GM21717 (cell line): ENCODE measurements around the gene CUX1.

Experiments used
- ATAC-seq: cut with Tn5 transposase; IDR thresholded peaks from one replicate; pipeline ENCODE4 v1.9.1; 2021; ENCODE audit warnings: mild to moderate bottlenecking, moderate library complexity; ENCODE audit not compliant: unreplicated experiment

The CUX1 gene

DNA sequence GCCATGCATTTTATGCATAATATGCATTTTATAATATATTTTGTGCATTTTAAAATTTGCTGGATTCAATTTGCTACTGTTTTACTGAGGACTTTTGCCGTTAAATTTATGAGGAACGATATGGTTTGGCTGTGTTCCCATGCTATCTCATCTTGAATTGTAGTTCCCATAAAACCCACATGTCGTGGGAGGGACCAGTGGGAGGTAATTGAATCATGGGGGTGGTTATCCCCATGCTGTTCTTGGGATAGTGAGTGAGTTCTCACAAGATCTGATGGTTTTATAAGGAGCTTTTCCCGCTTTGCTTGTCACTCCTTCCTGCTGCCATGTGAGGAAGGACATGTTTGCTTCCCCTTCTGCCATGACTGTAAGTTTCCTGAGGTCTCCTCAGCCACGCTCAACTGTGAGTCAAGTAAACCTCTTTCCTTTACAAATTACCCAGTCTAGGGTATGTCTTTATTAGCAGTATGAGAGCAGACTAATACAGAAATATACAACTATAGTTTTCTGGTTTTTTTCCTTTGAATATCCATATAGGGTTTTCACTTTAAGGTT, 267.9 kb downstream of the CUX1 start:
- no peak for ATAC-seq

DNA sequence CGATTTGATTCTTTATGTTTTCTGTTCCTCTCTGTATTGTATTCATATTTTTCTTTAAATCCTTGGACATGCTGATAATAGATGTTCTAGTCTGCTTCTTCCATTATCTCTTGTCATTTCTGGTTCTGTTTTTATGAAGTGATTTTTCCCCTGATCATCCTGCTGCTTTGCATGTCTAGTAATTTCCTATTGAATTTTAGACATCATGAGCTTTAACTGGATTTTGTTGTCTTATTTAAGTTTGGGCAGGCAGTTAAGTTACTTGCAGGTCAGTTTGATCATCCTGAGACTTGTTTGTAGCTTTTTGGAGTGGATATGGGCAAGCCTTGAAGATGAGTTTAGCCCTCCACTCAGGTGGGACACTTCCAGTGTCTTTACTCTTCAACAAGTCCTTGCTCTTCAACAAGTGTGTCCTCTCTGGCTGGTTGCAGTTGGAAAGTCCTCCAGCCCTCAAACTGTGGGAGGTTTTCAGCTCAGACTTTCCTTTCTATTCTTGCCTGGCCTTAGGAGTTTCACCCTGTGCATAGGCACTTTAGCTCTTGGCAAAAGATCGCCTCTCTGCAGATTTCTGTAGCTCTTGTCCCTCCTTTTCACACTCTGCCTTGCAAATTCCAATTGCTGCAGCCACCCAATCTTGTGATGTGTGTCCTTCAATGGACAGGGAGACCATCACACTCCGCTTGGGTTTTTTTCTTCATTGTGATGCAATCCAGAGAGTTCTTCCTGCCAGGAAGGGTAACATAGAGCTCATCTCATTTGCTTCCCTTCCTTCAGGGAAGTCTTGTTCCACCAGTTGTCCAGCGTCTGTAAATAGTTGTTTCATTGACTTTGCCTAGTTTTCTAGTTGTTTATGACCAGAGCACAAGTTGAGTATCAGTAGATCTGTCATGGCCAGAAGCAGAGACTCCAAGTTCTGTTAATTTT, 272.0 kb downstream of the CUX1 start:
- ATAC-seq, result no peak

DNA sequence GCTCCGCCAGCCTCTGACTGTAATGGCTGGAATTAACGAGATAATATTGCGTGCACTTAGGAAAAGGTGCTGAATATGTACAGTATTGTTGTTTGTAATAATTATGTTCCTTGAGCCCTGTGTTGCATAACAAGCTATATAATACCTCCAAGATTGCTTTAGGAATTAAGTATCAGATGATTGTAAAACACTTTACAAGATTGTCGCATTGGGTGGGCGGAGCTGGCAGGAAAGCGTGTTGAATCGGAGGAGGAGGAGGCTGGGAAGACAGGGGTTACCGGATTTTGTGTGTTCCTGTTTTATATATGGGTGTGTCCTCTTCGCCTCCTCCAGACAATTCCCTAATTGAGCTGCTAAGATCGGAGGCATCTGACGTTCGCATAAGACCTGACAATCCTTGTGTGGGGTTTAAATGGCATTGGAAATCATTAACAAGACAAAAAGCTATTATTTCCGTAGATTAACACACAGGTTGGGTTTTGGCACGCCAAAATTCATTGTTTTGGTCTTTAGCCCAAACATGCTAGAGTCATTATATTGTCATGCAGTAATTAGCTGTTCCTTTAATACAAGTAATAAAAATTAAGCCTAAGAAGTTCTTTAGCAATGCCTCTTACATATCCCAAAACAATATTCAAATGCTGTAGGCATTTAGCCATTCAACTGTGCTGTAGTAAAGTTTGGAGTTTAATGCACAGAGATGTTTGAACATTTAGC, 276.3 kb downstream of the CUX1 start:
- ATAC-seq, result no peak

DNA sequence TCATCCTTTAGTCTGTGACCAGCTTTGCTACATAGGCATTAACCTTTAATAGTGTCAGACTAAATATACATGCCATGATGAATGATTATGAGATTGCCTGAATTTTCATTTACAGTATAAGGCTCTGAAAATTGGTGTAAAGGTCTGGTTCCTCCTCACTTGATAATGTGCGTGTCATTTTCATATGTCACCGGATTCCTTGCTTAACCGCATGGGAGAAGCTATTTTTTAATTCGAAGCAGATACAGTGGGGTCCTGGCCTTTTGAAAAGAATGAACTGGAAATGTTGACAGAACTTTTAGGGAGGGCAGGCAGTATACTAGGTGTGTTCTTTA, 276.9 kb downstream of the CUX1 start:
- no peak for ATAC-seq

DNA sequence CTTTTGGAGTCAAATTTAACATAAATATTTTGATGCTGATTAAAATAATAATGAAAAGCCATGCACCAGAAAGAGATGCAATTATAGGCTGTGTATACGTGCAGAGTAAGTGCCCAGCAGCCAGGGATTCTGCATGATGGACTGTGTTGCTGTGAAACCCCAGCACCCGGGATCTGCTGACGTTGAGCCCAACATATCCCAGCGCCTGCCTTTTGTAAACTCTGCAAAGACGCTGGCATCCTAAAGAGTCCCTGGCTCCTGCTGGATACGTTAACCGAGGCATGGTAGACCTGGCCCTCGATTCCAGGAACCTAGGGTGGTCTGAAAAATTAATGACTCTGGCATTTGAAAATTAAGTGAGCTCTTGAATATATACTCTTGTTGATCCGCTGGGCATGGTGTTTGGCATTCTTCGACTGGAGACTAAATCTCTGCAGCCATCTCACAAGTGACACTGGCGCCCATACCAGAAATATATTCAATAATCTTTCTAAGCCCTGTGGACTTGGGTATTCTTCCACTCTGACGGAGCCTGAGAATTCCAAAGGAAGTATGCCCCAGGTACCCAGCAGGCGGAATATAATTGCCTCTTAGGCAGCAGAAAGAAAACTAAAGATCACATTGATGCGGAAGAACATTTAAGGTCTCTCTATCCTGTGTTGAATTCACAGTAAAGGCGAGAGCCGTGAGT, 278.0 kb downstream of the CUX1 start:
- no peak for ATAC-seq

DNA sequence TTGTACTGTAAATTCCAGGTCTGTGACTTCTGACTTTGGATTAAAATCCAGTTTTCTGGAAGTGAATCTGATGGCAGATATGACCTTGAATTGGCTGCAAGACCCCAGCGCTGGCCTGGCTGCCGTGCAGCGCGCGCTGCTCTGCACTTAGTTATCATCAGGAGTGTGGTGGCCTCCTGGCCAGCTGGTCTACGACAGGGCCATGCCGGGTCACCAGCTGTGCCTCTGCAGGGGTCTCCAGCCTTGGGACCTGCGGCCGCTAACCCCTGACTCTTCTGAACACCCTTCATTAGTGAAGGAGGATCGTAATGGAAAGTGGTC, 278.5 kb downstream of the CUX1 start:
- ATAC-seq, result no peak

DNA sequence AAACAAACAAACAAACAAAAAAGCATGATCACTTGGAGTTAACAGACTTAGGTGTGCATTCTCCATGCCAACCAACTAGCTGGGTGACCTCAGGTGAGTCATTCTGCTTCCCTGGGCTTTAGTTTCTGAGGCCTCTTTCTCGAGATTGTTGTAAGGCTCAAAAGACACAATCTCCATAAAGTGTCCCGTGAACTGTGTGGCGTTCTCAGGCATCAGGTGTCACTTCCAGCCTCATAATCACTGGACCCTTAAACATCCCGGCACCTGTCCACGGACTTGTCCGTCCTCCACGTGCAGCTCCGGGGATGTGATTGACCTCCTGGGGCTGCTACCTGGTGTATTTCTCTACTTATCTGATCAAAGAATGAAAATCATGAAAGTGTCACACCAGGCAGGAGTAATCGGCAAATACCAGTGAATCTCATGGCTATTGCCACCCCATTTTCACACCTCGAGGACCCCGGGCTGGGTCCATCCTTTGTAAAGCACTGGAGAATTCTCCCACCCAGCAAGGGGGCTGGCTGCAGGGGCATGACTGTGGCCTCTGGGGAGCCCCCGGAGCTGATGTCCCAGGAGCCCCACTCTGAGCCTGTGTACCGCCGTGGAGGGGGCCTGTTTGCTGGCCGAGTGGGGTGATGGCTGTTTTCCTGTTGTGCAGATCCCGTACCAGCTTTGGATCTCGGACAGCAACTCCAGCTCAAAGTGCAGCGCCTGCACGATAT, 279.4 kb downstream of the CUX1 start:
- ATAC-seq, result no peak

DNA sequence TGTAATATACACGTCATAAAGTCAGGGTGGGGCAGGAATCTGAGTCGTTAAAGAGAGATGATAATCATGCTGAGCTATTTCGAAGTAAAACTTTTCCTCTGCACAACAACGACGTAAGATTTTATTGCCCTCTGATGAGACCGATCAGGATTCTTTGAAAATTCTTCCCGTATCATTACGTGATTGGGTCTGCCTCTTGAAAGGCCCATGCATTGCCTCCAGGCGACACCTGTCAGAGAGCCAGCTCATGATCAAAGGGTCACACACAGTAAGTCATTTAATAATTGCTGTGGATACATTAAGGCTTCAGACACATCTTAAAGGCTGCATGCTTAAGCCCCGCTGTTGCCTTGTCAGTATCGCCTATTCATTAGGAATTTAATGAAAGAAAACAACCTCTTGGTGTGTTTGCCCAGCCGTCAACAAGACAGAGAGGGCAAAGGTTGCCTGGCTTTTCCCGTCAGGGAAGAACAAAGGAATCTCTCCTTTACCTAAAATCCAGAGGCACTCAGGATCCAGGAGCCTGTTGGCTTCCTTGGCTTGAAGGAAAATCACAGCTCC, 280.3 kb downstream of the CUX1 start:
- ATAC-seq, result no peak

DNA sequence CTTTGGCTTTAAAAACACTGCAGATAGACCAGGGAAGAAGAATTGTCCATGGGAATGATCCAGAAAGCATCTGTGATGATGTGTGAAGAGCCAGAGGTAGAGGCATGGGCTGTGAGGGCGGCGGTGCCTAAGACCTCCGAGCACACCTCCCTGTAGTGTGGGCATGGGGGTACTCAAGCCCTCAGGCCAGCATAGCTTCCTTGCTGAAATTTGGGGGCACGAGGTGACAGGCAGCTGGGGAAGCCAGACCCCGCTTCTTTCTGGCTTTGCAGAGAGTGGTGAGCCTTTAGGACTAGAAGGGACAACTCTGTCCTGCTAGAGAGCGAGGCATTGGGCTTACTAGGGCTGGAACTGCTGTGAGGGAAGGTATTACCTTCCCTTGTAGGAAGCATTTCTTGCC, 281.6 kb downstream of the CUX1 start:
- ATAC-seq, result no peak

DNA sequence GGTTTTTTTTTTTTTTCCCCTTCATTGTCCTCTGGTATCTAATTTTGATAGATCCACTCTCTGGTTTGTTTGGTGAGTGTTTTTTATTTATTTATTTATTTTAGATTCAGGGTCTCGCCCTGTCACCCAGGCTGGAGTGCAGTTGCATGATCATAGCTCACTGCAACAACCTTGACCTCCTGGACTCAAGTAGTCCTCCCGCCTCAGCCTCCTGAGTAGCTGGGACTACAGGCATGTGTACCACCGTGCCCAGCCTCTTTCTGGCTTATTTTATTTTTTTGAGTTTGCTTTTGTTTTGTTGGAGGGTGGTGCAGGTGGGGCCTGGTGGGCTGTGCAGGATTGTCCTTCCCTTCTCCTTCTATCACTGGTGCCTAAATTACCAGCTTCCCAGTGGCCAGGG, 282.0 kb downstream of the CUX1 start:
- ATAC-seq, result no peak

DNA sequence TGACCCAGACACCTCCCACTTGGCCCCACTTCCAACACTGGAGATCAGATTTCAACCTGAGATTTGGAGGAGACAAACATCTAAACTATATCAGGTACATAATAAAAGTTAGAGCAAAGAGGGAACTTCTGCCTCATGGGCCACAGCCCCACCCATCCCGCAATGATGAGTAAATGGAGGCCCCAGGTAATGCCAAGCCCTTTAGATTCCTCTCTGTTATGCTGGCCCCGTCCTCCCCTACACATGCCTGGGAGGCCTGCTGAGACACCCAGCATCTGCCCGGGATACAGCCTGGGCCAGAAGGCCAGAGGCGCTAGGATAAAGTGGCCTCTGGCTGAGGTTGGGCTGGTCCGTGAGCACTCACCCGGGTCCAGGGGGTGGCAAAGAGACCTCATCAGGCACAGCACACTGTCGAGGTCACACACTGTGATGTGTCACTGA, 283.7 kb downstream of the CUX1 start:
- ATAC-seq, result no peak

DNA sequence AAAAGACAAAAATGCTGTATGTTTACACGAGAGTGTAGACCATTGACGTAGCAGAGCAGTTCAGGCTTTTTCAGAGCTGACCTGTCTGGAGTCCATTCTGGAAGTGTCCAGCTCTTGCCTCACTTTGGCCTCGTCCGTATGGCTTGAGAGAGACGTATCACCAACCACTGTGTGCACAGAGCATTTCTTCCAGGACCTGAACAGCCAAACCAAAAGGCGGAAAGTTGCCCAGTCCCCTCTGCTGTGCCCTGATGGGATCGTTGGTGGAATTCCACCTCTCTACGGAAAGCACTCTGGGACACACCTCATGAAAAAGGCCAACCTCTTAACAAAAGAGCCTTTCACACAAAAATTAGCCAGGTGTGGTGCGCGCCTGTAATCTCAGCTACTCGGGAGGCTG, 284.5 kb downstream of the CUX1 start:
- ATAC-seq, result no peak

DNA sequence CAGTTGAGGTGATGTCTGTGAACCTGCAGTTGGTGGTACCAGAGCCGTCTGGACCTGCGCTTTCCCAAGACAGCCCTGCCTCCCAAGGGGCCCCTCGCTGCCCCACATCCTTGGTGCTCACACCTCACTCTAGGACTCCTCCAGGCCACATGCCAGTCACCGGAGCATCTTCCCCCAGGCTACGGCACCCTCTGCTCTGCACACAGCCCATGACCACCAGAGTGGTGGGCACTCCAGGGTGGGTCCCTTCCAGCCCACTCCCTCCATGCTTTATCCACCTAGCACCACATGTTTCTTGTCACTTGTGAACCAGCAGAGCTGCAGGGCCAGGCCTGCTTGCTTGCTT, 285.6 kb downstream of the CUX1 start:
- no peak for ATAC-seq

DNA sequence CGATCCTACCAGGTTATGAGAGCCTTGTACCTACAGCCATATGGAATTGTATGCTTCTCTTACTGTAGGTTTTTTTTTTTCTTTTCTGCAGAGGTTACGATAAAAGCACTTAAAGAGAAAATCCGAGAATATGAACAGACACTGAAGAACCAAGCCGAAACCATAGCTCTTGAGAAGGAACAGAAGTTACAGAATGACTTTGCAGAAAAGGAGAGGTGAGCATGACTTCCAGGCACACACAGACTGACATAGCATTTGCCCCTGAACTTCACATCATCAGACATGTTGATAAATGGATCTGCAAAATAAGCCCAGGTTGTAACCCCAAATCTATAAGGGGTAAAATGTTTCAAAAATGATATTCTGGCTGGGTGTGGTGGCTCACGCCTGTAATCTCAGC, 286.8 kb downstream of the CUX1 start:
- ATAC-seq, result no peak

DNA sequence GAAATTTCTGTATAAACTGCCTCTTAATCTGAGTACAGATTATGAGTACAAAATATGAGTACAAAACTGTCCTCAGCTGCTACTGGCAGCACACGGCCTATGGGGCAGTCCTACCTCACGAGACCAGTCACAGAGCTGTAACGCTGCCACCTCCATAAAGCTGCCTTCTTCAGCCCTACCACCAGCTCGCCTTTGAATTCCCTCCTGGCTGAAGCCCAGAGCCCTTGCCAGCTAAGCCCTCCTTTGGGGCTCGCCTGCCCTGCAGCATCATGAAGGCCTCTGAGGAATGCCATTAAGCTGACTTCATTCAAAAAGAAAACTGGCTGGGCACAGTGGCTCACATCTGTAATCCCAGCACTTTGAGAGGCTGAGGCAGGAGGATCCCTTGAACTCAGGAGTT, 289.2 kb downstream of the CUX1 start:
- ATAC-seq, result no peak

DNA sequence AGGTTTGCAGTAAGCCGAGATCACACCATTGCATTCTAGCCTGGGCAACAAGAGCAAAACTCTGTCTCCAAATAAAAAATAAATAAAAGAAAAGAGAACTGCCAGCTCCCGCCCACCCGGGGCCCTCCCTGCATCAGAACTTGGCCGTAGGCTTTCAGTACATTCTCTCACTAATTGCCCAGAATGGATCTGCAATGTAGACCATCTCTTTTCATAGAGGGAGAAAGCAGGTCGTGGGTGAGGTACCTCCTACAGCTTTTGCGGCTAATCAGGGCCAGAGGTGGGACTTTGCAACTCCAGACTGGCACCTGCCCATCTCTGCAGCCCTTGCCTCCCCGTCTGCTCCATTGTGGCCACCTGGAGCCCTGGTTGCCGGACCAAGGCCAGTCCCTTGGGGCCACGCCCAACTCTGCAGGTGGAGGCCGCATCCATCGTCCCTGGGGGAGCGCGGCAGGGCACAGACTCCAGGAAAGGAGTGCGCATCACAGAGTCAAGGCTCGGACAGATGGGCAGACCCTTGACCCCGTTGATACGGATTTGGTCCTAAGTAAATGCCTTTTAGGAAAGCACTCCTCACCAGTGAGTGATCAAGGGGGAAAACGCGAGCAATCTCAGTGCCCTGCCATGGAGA, 290.2 kb downstream of the CUX1 start:
- ATAC-seq, result no peak

DNA sequence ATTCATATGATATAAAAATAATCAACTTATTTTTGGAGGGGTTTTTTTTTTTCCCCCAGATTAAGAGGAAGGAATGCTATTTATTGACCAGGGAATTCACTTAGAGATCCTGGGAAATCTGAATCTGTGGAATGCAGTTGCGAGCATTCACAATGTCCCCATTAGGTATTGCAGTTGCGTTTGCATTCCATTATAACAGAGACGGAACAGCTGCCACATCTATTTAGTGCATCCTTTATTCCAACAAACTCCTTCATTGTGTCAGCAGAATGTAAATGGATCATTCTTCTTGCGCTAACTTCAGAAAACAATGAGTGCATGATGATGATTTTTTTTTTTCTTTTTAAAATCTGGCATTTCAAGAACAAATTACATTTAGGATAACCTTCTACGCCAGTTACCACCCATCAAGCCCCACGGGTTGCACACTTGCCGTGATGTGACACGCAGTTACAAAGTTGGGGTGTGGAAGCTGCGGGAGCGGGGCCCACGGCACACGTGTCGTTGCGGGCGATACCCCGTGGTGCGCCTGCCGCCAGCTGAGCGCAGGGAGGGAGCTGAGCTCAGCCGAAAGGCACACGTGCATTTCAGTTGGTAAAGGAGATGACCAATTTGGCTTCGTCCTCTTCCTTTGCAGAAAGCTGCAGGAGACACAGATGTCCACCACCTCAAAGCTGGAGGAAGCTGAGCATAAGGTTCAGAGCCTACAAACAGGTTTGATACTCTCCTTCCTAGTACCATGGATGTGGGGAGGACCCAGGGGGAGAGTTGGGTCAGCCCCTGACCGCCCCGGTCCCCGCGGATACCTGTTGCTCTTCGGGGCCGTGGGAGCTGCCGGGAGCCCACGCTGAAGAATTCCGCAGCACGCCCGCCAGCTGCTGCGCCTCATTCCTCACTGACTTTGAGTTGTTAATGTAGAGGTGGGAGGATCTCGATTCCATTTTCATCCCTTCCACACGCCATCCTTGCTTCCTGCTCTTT, 293.9 kb downstream of the CUX1 start:
- no peak for ATAC-seq

DNA sequence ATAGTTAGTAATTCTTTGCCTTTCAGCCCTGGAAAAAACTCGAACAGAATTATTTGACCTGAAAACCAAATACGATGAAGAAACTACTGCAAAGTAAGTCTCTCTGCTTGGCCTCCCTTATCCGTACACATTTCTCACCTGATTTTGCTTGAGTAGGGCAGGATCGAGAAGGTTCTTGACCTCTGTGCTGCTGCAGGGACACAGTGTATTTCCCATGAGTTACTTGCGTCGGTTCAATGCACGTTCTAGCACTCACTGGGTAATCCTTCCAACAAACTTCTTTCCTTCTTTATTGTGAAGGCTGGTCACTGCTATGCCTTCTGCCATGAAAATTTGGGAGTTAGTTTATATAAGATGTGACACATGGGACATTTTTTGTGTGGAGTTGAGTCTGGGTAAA, 297.8 kb downstream of the CUX1 start:
- no peak for ATAC-seq

DNA sequence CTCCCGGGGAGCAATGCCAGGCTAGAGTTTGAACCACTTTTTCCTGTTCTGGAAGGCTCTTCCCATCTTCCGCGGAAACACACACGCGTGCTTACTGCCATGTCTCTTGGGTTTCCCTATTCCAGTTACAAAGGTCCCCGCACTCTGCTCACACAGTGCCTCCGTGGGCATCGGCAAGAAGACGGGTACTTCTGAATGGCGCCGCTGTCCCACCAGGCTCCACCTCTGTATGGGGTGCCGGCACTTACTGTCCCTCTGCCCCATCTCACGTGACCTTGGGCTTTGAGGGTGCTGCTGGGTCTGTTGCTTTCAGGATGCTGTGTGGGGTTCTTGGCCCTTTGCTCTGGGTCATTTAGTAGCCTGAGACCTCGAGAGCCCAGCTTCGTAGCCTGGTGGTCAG, 298.5 kb downstream of the CUX1 start:
- no peak for ATAC-seq
